OCI-M2 (cell line): Measurements from ENCODE around the gene TAF12.
A peak's percentile ranks its signal among the peaks of the same experiment; 100 is the strongest.
"Not testable (repeated sequence)": the region's sequence is repeated elsewhere in the genome, so short reads cannot be mapped to it uniquely, and the experiment has no call there.

Experiments used
- DNase-seq: peaks from one replicate; lab custom pipeline; 2025; ENCODE audit not compliant: unreplicated experiment; lab: John Stamatoyannopoulos, UW

TAF12 gene

DNA sequence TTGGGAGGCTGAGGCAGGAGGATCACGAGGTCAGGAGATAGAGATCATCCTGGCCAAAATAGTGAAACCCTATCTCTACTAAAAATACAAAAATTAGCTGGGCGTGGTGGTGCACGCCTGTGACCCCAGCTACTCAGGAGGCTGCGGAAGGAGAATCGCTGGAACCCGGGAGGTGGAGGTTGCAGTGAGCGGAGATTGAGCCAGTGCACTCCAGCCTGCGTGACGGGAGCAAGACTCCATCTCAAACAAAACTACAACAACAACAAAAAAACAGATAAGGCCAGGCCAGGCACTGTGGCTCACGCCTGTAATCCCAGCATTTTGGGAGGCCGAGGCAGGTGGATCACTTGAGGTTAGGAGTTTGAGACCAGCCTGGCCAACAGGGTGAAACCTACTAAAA, 2.5 kb upstream of the TAF12 start:
- DNase-seq: not testable (repeated sequence)

DNA sequence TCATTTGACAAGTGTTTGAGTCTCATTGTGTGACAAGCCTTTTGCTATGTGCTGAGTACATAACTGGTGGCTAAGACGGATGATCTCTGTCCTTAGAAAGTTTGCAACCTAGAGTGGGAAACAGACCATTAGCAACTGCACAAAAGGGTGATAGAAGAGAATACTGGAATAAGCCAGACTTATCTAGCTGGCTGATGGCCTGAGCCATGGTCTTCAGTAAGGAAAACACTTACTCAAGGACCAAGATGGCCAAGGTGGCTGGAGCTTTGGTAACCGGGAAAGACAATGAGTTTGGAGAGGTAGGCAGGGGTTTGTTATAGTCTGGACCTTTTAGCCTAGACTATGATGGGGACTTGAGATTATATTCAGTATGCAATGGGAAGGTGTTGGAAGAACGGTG, 1.6 kb upstream of the TAF12 start:
- DNase-seq: no peak

DNA sequence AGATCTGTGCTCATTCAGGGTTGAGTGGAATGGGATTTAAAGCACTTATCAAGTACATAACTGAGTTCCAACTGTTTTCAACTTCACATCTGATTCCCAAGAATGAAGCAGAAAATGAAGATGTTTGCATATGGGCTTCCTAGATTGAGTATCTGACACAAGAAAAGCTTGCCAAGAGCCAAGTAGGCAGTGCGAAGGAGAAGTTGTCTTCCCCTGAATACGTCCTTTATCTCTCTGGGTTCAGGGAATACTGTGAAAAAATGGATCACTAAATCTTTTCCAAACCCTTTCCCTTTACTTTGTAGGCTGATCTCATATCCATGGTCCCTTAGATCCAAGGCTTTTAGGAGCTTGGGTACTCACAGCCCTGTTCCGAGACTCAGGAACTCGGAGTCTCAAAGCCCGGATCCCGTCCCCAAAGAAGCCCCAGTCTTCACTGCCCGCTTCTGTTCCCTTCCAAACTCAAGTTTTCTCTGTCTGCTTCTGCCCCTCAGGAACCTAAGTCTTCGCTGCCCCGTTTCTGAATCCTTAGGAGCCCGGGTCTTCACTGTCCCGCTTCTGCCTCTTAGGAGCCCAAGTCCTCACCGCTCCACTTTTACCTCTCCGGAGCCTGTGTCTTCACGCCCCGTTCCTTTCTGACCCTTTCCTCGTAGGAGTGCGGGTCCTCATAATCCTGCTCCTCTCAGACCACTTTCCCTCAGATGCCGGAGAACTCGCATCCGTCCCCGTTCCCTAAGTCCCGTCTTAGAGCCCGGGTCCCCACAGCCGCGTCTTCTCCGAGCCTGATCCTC, 616 bp downstream of the TAF12 start:
- peak; percentile 72 for DNase-seq

DNA sequence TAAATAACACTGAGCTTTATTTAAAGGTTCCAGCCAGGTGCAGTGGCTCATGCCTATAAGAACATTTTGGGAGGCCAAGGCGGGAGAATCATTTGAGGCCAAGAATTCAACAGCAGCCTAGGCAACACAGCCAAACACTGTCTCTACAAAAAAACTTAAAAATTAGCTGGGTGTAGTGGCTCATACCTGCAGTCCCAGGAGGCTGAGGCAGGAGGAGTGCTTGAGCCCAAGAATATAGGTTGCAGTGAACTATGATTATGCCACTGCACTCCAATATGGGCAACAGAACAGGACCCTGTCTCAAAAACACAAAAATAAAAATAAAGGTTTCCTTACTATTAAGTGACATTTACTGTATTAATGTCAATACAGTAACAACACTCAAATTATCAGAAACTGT, 2.1 kb downstream of the TAF12 start:
- DNase-seq: no peak

DNA sequence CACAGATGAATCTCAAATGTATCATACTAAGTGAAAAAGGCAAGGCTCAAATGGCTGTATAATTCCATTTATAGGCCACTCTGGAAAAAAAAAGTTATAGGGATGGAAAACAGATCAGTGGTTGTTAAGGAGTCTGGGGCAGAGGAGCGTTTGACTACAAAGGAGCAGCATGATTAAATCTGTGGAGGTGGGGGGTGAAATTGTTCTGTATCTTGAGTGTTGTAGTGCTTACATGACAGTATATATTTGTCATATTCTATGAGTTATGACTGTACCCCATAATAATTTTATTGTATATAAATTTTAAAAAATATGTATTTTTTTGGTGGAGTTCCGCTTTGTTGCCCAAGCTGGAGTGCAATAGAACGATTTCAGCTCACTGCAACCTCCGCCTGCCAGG, 10.3 kb downstream of the TAF12 start:
- no peak for DNase-seq

DNA sequence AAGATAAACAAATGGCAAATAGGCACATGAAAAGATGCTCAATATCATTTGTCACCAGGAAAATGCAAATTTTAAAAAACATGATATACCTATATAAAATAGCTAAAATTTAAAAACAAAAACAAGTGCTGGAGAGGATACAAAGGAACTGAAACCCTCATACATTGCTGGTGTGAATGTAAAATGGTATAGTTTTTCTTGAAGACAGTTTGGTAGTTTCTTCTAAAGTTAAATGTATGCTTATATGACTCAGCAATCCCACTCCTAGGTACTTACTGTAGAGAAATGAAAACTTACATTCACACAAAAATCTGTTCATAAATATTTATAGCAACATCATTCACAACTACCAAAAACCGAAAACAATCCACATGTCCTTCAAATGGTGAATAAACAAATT, 11.2 kb downstream of the TAF12 start:
- DNase-seq: no peak

DNA sequence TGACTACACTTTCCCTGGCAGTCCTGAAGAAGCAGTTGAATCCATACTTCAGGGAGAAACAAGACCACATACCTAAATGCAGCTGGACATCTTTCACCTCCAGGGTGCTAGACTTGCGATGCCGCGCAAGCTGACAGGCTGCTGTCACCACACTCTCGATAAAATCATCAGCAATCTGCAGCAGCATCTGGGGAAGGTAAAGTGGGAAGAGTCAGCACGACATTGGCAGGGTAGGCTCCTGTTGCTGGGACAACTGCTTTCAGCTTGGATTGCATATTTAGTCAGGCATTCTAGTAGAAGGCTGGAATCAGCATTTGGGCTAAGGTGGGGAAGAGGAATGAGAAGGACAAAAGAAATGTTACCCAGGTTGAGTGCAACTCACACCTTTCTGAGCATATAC, 29.7 kb downstream of the TAF12 start:
- no peak for DNase-seq

DNA sequence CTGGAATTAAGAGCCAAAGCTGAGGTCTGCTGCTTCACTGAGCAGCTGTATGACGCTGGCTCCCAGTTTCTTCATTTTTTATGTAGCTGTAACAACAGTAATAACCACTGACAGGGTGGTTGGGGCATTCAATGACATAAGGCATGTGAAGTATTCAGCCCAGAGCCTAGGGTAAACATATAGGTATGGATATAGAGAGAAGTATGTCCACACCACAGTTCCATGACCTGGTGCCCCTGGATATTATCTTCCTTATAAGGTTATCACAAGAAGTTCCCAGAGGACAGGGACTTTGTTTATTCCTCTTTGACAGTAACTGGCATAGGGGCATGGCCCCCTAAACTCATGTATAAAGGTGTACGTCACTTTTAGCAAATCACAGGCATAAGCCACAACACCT, 36.1 kb downstream of the TAF12 start:
- DNase-seq: no peak

DNA sequence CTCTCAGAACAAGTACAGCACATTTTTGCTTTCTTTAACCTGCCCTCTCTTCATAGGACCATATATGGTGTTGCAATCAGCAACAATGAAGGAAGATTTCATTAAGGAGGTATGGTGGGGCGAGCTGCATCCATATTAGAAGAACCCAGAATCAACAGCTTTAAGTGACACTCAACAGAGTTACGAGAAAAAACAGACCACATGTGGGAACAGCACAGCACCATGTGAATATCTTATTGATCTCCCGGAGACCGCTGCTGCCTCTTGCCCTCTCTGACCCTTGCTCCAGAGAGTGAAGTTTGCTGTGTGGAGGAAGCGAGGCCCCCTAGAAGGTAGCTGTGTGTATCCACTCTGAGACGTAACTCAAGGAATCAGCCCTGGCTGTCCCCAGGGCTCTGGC, 37.9 kb downstream of the TAF12 start:
- DNase-seq: no peak

DNA sequence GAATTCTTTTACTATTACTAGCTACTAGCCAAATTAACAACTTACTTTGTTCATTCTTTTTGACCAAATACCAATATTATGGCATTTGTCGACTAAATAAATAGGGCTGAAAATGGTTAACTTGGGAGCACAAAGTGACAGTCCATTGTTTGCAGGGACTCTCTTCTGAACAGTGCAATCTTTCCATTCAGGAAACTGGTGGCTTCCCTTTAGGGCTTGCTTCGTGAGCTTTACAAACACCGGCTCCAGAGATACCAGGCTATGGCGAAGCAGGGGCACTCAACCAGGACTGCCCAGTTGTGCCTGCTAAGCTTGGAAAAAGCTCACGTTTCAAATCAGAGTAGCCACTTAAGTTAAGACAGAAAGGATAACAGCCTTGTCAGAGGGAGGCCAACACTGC, 38.5 kb downstream of the TAF12 start:
- no peak for DNase-seq

DNA sequence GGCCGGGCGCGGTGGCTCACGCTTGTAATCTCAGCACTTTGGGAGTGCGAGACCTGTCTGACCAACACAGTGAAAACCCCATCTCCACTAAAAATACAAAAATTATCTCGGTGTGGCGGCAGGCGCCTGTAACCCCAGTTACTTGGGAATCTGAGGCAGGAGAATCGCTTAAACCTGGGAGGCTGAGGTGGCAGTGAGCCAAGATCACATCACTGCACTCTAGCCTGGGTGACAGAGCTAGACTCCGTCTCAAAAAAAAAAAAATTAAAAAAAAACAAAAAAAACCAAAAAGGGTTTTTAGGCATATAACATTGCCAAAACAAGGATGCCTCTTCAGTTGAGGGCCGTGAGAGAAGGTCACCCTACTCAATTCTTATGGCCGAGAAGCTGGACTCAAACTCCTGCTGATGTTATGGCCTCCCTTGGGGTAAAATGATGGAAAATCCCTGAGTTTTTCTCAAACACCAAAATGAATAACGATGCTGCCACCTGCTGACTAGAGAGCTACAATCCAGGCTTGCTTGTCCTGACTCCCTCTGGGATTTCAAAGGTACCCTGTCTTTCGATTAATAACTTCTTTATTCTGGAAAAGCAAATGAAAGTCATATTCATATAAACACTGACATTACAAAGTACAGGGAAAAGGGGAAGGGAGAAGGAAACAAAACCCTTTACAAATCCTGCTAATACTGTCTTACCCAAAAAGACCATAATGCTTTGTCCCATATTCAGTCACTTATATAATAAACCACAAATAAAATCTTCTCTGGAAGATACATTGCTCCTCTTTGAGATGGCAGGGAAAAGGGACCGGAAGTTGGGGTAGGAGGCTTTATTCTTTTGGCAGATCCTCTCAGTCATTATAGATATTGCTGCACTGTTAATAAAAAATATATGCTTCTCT, 40.1 kb downstream of the TAF12 start:
- DNase-seq: no peak

DNA sequence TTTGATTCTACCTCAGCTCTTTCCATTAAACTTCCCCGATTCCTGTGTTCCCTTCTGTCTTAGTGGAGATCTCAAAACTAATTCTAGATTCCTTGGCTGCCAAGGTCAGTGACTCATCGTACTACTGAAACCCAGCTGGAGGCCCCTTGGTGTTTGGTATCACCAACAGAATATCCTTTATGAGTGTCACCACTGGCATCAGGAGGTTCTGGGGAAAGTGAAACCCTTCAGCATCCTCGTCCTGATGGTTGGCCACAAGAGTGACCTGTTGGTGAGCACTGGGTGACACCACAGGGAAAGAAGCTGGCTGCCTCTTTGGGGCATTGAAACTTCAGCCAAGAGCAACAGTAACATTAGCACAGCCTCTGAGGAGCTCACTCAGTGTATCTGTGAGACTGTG, 41.2 kb downstream of the TAF12 start:
- no peak for DNase-seq

DNA sequence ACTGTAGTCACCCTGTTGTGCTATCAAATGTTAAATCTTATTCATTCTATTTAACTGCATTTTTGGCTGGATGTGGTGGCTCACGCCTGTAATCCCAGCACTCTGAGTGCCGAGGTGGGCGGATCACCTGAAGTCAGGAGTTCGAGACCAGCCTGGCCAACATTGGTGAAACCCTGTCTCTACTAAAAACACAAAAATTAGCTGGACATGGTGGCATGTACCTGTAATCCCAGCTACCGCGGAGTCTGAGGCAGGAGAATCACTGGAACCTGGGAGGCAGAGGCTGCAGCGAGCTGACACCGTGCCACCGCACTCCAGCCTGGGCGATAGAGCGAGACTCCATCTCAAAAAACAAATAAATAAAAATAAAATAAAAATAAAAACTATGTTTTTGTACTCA, 46.6 kb downstream of the TAF12 start:
- DNase-seq: not testable (repeated sequence)

DNA sequence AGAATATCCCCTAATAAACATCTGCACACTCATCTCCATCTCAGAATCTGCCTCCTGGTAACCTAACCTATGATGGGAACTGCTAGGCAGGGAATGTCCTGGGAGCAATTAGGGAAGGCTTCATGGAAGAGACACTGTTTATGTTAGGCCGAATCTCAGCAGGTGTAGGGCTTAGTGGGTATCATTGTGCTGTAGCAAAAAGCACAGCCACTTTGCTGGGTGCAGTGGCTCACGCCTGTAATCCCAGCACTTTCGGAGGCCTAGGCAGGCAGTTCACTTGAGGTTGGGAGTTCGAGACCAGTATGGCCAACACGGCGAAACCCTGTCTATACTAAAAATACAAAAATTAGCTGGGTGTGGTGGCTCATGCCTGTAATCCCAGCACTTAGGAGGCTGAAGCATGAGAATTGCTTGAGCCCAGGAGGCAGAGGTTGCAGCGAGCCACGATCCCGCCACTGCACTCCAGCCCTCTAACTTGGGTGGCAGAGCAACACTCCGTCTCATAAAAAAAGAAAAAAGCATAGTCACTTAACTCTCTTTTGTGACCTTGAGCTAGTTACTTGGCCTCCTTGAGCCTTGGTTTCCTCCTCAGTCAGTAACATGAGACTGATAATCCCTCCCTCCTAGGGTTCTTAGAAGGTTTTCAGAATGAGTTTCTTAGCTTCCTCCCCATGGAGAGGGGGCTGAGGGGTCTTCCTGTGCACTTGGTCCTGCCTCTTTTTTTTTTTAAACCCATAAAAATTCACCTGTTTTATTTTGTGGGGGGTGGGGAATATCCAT, 47.3 kb downstream of the TAF12 start:
- DNase-seq: no peak

DNA sequence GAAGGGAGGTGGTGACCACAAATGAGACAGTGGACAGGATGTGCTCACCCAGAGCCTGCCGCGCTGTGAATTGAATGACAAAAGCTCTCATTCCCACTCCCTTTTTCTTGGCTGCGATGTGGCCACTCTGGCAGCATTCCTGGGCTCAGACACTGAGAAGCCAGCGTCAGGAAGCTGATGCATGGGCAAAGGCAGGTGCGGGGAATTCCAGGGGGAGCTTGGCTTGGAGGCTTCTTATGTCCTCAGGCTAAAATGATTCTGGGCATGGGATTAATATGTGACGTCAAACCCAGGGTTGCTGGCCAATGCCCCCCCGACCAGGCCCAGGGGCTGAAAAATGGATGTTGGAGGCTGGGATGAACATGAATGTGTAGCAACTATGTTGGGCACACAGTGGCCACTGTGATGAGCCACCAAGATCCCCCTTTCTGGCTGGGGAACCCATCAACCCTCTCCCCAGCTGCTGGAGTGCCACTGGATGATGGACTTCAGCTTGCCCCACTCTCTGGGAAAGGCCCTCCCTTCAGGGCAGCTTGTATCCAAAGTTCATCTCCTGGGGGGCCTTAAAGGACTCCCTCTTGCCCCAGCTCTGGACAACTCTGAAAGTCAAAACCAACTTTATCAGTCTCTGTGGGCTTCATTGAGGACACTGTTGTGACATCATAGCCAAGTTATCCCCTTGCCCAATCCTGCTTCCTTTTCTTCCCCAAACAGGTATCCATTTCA, 48.0 kb downstream of the TAF12 start:
- not testable (repeated sequence) for DNase-seq

DNA sequence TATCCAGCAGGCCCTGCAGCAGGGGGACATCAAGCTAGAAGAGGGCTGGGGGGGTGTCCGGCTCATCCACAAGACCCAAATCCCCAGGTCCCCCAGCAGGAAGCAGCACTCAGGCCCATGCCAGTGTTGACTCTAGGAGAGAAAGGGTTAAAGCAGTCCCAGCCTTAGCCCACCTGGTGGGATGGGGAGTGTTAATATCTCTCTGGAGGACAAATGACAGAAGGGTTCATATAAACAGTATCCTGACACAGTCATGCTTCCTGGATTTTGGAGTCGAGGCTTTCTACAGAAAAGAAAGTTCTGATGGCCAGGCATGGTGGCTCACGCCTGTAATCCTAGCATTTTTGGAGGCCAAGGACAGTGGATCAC, 48.9 kb downstream of the TAF12 start:
- DNase-seq: not testable (repeated sequence)

DNA sequence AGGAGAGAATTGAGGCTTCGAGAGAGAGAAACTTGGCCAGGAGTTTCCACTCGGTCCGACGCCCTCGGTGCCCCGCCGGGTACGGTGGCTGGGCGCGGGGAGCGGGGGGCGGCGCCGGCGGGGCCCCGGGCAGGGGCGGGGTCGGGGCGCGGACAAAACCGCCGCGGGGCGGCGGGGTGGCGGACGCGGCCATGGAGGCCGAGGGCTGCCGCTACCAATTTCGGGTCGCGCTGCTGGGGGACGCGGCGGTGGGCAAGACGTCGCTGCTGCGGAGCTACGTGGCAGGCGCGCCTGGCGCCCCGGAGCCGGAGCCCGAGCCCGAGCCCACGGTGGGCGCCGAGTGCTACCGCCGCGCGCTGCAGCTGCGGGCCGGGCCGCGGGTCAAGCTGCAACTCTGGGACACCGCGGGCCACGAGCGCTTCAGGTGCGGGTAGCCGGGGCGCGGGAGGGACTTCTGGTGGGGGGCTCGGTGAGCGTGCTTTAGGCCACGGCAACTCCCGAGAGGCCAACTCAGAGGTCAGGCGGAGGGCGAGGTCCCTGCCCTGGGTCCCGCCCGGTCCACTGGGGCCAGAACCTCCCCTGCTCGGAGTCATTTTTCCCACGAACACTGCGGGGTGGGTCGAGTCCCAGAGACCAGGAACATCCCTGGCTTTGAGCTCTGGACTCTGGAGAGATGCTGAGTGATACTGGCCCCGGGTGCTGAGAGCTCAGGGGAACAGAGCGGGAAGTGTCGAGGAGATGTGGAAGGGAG, 50.4 kb downstream of the TAF12 start:
- DNase-seq: no peak

DNA sequence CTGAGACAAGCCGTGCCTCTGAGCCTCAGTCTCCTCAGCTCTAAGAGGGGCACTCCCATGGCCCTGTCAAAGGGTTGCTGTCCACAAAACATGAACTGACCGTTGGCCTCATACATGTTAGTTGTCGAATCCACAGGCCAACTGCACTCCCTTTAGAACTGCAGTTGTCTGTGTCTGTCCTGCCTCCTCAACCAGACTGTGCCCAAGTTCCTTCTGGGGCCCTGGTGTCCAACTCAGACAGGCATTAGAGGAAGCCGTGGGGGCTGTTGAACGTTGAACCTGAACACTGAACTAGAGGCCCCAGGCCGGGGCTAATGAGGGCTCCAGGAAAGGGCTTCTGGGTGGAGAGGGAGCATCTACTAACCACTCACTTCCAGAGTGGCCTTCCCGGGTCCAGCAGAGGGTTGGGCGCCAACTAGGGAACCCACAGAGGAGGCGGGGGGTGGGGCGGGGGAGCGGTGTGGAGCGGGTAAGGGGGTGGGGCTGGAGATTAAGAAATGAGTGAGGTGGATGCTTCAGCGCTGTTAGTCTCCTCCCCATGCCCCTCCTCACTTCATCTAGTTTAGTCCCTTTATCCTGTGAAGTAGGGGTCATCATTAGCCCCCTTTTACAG, 51.1 kb downstream of the TAF12 start, which contains the start of gene RAB42:
RAB42 (plus strand) TSS at position 558 of the 613 bp plus-strand sequence. CDS start 247 bp downstream, outside the sequence.
- DNase-seq: no peak

DNA sequence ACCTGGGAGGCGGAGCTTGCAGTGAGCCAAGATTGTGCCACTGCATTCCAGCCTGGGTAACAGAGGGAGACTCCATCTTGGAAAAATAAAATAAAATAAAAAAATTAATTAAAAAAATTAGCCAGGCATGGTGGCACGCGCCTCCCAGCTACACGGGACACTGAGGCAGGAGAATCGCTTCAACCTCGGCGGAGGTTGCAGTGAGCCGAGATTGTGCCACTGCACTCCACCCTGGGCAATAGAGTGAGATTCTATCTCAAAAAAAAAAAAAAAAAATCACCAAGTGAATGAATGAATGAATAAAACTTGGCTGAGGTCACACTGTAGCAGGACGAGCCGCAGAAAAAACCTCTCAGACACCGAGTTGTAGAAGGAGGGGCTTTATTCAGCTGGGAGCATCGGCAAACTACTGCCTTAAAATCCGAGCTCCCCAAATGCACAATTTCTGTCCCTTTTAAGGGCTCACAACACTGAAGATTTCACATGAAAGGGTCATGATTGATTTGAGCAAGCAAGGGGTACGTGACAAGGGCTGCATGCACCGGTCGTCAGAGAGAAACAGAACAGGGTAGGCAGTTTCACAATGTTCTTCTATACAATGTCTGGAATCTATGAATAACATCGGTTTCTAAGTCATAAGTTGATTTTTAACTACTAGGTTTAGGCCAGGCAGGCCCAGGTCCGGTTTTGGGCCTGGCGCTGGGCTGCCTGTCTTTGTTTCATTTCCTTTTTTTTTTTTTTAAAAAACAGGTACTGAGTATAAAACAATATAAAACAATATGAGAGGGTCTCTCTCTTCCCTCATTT, 56.1 kb downstream of the TAF12 start:
- not testable (repeated sequence) for DNase-seq
